HG03196 (cell line): Measurements from ENCODE around the gene ILDR2.
A peak's percentile ranks its signal among the peaks of the same experiment; 100 is the strongest.

Experiments
- ATAC-seq: cut with Tn5 transposase; IDR thresholded peaks from one replicate; pipeline ENCODE4 v1.9.1; 2021; ENCODE audit not compliant: unreplicated experiment

Gene ILDR2, protein sequence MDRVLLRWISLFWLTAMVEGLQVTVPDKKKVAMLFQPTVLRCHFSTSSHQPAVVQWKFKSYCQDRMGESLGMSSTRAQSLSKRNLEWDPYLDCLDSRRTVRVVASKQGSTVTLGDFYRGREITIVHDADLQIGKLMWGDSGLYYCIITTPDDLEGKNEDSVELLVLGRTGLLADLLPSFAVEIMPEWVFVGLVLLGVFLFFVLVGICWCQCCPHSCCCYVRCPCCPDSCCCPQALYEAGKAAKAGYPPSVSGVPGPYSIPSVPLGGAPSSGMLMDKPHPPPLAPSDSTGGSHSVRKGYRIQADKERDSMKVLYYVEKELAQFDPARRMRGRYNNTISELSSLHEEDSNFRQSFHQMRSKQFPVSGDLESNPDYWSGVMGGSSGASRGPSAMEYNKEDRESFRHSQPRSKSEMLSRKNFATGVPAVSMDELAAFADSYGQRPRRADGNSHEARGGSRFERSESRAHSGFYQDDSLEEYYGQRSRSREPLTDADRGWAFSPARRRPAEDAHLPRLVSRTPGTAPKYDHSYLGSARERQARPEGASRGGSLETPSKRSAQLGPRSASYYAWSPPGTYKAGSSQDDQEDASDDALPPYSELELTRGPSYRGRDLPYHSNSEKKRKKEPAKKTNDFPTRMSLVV

DNA sequence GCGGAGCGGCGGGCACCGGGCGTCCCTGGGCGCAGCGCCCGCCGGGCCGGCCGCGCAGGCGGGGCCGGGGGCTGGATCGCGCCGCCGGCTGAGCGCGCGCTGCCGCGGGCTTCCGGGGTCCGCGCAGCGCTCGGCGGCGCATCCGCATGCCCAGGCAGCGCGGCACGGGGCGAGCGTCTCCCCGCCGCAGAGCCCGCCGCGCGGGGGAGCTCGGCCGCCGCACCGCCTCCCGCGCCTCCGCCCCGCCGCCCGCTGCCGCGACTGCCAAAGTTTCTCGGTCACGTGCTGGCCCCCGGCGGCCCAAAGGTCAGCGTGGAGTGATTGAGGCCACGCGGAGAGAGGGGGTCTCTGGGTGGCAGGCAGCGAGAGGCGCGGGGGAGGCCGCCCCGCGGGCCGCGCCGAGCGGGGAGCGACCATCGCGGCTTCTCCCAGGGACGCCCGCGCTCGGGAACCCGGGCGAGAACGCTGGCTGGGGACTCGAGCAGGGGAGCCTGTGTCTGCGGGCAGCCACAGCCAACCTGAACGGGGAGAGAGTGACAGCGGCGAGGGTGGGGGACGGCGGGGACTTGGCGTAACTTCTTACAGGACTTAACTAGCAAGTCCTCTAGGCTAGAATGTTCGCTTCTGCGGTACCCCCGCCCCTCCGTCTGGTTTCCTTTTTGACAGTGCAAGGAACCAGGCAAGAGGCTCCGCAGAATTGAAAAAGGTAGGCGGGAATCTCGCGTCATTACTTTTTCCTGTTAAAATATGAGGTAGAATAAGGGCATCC, at the start of gene ILDR2:
TSS of gene ILDR2 (minus strand) at position 180 of the 769 bp plus-strand sequence. CDS start 272 bp downstream, outside the sequence.
- ATAC-seq: peak; percentile 68

DNA sequence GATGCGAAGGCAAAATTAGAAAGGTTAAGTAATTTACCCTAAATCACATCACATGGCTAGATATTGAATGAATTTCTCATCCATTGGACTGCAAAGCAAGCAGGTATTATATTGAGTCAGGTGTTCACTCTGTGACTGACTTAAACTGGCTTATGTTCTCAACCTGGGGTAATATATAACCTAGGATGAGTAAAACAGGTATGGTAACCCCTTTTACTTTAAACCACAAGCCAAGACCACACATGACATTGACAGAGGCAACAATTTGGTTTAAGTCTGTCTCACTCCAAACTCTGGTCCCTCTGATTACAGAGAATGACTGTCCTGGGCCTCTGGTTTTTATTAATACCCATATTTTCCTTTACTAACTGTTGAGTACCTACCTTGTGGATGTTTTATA, 47.0 kb upstream of the ILDR2 start:
- ATAC-seq: no peak

DNA sequence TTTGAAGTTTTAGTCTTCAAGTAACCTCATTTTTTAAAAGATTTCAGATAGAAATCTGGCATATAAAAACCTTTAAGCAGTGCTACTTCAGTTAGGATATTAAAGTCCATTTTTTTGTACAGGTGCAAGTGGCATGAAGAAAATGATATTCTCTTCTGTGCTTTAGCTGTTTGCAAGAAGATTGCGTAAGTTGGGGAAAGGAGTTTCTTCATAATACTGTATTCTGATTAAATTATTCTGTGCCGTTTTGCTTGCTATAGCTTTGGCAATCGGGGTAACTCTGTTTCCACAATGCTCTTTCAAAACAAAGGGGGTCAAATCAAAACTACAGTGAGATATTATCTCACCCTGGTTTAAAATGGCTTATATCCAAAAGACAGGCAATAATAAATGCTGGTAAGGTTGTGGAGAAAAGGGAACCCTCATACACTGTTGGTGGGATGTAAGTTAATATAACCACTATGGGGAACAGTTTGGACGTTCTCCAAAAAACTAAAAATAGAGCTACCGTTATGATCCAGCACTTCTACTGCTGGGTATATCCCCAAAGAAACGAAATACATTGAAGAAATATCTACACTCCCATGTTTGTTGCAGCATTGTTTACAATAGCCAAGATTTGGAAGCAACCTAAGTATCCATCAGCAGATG, 40.9 kb upstream of the ILDR2 start:
- ATAC-seq: no peak

DNA sequence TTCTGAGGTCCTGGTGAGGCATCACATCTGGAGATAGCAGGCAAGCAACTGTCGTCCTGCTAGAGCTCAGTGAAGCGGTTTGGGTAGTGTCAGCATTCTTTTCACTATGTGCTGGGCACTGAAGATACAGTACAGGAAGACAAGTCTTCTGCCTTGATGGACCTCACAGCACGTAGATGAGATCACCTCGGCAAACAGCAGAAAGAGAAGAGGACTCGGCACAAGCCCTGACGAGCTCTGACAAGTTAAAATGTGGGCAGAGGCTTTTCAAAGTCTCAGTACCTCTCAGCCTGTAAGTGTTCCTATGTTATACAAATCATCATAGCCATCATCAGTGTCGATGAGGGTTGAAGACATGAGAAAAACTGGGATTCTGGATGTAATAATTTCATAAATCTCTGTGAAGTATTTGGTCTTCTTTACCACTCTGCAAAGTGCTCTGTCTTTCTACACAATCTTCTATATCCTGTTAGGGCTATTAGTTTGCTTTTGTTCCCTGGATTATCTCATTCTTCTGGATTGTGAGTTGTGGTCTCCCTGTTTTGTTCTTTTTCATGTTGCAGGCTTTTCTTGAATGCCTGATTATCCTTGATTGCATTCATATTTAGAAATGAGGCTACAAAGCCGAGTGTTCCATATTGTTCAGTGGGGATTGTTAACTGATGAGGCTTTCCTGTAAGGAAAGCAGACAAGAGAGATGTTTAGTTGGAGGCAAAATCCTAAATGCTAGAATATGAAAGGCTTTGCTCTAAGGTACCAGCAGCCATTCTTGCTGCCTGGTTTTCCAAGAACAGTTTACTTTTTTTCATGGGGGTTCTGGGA, 38.0 kb upstream of the ILDR2 start:
- ATAC-seq: no peak

DNA sequence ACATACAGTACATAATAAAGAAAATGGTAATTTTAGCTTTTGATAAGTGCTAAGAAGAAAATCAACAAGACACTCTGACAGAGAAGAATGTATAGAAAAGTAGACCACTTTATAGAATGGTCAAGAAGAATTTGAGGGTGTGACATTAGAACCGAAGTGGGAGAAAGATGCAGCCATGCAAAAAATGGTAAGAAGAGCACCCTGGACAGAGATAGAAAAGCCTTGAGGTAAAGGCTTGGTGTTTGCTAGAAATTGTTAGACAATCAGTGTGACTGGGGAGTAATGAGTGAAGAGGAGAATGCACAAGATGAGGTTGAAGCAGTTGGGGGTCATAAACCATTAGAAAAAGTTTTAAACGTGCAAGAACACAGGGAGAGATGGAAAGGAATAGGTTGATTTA, 37.2 kb upstream of the ILDR2 start:
- no peak for ATAC-seq

DNA sequence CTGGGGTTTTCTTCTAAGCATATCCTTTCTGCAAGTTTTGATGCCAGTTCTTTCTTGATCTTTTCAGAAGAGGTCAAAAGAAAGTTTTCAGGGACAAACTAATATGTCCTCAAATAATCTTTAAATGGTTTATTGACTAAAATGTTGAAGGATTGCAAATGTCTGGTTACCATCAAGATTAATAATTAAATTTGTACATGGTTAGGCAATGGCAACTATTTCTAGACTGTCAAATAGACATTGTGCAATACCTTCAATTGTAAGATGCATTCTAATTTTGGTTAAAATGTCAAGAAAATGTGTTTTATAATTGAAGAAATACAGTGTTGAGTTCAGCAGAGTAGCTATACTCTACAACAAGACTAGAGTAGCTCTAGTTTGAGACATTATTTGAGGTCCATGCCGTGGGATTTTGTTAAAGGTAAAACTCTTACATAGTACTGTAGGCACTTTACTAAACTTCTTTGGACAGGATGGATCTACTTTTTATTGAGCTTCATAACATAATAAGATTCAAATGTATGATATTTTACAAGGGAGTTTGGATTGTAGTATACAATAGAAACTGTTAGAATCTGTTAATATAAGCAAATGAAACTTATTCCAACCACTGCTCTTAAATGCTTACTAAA, 36.3 kb upstream of the ILDR2 start:
- no peak for ATAC-seq

DNA sequence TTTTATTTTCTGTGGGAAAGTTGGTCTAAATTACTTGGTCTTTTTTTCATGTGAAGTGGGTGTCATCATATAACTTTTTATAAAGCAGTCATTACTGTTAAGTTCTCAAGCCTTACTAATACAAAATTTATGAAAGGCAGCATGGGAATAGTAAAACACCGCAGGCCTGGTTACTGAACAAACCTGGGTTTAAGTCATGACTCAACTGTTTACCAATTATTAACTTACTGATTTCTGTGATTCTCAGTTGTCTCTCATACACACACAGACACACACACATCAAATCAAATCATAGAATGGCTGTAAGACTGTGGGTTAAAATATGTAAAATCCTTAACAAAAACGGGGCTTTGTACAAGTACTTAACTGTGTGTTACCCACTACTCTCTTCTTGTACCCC, 28.4 kb upstream of the ILDR2 start:
- no peak for ATAC-seq

DNA sequence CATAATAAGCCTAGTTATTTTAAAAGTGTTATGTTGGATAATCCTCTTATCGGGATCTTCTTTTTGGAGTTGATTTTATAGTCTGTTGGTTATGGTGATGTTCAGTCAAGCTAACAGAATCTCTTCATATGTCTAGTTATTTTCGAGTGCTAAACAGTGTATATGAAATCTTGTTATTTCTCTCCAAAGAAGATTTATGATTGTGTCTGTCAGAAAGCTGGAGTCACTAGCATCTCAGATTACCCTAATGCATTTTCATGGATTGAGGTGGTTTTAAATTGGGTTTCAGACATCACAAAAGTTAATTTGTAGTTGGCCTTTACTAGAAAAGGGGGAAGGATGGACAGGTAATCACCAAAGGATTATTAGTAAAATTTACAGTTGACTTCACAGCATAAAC, 27.0 kb upstream of the ILDR2 start:
- no peak for ATAC-seq

DNA sequence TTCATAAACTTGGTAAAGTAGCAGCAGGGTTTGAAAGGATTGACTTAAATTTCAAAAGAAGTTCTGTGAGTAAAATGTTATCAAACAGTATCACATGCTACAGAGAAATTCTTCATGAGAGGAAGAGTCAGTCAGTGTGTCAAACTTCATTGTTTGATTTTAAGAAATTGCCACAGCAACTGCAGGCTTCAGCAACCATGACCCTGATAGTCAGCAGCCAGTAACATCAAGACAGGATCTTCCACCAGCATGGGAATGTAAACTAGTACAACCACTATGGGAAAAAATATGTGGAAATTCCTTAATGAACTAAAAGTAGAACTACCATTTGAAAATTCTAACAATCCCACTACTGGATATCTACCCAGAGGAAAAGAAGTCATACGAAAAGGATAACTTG, 25.2 kb upstream of the ILDR2 start:
- ATAC-seq: no peak

DNA sequence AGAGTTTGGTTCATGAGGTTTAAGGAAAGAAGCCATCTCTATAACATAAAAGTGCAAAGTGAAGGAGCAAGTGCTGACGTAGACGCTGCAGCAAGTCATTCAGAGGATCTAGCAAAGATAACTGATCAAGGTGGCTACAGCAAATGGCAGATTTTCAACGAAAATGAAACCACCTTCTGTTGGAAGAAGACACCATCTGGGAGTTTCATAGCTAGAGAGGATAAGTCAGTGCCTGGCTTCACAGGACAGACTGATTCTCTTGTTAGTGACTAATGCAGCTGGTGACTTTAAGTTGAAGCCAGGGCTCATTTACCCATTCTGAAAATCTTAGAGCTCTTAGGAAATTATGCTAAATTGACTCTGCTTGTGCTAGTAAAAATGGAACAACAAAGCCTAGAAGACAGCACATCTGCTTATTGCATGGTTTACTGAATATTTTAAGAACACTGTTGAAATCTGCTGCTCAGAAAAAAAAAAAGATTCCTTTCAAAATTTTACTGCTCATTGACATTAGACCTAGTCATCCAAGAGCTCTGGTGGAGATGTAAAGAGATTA, 24.2 kb upstream of the ILDR2 start:
- ATAC-seq: no peak

DNA sequence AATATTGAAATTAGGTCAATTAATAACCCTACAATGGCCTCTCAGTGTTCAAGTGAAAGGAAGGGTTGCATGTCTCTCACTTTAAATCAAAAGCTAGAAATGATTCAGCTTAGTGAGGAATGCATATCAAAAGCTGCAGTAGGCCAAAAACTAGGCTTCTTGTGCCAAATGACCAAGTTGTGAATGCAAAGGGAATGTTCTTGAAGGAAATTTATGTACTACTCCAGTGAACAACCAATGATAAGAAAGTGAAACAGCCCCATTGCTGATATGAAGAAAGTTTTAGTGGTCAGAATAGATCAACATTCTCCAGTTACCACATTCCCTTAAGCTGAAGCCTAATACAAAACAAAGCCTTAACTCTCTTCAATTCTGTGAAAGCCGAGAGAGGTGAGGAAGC, 23.7 kb upstream of the ILDR2 start:
- ATAC-seq: no peak

DNA sequence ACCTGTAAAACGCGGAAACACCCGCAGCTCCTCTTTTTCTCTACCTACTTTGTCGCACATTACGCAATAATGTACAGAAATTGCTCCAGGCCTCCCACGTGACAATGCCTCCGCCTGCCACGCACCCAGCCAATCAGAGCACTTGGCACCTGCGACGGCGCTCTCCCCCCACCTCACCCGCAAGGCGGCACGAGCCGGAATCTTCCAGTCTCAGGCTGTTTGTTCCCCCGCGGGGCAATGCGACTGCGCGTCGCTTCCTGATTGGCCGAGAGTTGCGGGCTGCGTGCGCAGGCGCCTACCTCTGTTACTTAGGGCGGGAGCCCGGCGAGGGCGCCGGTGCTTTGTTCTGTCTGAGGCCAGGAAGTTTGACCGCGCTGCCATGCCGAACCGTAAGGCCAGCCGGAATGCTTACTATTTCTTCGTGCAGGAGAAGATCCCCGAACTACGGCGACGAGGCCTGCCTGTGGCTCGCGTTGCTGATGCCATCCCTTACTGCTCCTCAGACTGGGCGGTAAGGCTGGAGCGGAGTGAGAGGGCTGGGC, 13.7 kb upstream of the ILDR2 start, which contains the start of gene MAEL:
TSS of gene MAEL (plus strand) at position 307 of the 542 bp plus-strand sequence. CDS start at position 380, 73 bp downstream.
- no peak for ATAC-seq

DNA sequence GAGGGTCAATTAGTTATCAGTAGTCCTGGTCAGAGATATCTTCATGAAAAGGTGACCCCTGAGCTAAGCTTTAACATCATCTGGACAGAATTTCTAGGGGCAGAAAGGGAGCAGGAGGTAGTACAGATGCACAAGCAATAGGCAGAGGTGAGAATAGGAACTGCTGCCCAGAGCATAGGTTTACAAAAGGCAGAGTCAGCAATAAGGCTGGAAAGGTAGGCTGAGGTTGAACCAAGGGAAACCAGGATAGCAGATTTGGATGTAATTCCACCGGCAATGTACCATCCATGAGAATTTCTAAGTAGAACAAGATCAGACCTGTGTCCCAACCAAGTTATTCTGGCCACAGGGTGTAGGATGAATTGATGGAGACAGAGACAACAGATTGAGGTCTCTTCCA, 6.2 kb upstream of the ILDR2 start:
- no peak for ATAC-seq

DNA sequence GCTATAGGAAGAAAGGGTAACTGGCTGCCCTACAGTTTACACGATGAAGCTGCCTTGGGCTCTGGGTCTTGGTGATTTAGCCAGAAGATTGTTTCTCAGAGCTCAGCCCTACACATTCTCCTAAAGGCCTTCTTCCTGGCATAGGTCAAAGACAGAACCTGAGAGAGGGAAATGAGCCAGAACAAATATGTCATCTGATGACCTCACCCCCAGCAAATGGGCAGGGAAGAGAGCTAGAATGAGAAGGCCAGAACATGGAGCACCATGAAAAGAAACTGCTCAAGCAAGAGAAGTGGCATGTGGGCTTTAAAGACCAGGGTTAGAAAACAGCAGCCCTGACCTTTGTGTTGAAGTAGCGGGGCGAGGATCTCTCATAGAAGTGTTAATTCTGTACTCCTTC, 5.5 kb upstream of the ILDR2 start:
- no peak for ATAC-seq

DNA sequence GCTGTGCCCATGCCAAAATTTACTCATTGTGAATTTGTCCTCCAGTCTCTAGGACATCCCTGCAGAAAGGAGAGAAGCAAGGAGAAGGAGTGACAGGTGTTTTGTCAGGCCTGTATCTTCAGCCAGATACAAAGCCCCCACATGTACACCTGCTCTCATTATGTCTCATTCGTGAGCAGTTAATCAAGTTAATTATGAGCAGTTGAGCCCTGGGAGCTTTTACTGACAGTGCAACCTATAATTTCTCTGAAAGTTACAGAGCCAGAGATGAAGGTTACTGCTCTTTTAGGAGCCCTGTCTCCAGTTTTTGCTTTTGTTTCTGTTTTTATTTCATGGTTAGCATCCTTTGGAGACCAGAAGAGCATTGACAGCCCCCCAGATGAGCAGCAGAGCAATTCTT, 5.0 kb upstream of the ILDR2 start:
- ATAC-seq: no peak

DNA sequence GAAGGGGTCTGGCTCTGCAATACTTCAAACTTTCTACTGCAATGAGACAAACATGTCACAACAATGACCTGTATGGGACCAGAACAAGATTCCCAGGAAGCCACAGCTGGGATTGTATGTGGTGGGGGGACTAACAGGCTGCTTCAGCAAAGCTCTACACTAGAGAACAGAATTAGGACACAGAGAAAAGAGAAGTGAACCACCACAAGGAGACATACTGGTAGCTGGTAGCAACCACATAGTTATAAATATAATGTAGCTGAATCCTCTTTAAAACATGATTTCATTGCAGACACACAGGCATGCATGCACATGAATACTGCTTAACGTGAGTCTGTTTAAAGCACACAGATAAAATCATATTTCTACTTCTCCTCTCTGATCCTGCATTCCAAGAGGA, 3.5 kb upstream of the ILDR2 start:
- no peak for ATAC-seq

DNA sequence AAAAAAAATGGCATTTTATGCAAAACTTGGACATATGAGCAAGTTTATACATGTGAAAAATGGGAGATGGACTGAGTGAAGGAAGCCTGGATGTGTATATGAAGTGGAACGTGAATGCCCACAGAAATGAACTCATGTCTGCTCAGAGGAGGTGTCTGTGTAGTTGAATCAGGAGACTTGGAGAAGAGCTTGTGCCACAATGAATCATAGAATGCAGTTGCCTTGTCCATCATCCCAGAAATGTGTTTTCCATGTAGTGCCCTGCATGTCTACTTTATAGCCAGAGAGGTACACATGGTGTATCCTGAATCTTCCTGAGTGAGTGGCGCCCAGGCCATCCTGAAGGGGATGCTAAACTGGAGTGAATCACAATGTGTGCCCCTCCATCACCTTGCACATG, 2.6 kb upstream of the ILDR2 start:
- ATAC-seq: no peak

DNA sequence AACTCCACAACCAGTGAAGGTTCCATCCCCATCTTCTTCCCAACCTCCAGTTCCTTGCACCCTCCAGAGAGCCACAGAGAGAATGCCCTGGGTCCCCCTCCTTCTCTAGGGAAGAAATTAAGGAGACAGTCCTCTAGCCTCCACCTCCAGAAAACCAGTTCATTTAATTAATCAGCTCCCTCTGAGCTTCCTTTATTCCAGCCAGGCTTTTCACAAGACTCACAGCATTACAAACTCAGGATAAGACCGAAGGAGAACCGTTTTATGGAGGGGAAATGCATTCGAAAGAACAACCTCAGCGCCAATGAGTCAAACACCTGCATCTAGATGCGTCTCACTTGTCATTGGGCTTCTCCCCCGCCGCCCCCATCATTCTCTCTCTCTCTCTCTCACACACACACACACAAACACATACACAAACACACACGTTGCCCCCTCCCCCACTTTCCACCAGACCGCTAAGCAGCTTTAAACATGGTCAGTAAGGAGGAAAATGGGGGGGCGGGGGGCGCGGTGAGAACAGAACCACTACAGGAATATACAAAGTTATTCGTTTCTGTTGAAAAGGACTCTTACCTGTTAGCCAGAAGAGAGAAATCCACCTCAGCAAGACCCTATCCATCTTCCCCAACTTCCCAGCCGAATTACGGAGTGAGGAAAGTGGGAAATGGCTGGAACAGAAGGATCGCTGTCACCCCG, 544 bp downstream of the ILDR2 start:
- no peak for ATAC-seq

DNA sequence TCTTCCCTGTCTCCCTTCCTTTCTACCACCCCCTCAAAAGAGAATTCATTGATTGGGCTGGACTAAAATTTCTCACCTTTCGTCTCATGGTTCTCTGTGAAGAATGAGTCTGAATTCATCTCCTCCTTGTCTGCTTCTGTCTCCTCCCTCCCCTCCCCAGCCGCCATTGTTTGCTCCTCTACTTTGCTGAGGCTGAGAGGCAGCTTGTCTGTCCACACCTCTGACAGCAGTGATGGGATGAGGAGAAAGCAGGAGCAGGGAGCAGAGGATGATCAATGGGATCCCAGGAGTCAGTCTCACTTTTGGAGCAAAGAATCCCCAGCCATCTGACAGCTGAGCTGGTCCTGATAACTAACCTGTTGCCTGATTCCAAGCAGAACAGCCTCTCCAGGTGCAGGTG, 2.5 kb downstream of the ILDR2 start:
- no peak for ATAC-seq
